ENCODE data around the gene TMEM175.

GRCh38 chr4:917992-918391, 14.3 kb upstream of the TMEM175 start:
- TF ChIP-seq CTCF (conservative IDR thresholded peaks at IDR 0.05; ENCODE audit: low read length) (no peak), EZH2phosphoT487 (IDR thresholded peaks at IDR 0.05; ENCODE audit: borderline replicate concordance, low read depth, low read length) (no peak)

Data from OCI-LY7 (cell line).